Left renal pelvis (tissue), 4 donors: ENCODE data around the gene EXTL2. TPM values are rescaled to one million over a fixed set of nuclear protein-coding genes. Genes with fewer than 3 reads are reported as not detected.
A peak's percentile ranks its signal among the peaks of the same experiment; 100 is the strongest.
"Not testable (repeated sequence)": the region's sequence is repeated elsewhere in the genome, so short reads cannot be mapped to it uniquely, and the experiment has no call there.

Experiments used
- DNase-seq, 4 donors: peaks; one replicate each; pipeline ENCODE4 v3.0.0-alpha.2; 2013; ENCODE audit warnings: low read depth in 4 of 4, low spot score in 3 of 4
- polyA plus RNA-seq, 4 donors: library from polyadenylated mRNA; unstranded; fragments of 120-200 nt; gene quantifications; one replicate each; pipeline ENCODE4 v1.2.1, GENCODE V29; 2013; ENCODE audit not compliant: insufficient read length in 4 of 4

The EXTL2 gene, protein sequence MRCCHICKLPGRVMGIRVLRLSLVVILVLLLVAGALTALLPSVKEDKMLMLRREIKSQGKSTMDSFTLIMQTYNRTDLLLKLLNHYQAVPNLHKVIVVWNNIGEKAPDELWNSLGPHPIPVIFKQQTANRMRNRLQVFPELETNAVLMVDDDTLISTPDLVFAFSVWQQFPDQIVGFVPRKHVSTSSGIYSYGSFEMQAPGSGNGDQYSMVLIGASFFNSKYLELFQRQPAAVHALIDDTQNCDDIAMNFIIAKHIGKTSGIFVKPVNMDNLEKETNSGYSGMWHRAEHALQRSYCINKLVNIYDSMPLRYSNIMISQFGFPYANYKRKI
- 10 to 100 TPM; 63.1 to 96.4 (median 69.3) TPM for polyA plus RNA-seq

GRCh38 chr1:100894603-100895539 is at the start of gene EXTL2:
Gene EXTL2 (minus strand): TSS chr1:100894842. CDS start chr1:100888757, 6,085 bp downstream.
- DNase-seq = peak; percentile 80 to 89 (median 82)

GRCh38 chr1:100943533-100943932 is 48.9 kb upstream of the EXTL2 start:
- DNase-seq = no peak

DNA sequence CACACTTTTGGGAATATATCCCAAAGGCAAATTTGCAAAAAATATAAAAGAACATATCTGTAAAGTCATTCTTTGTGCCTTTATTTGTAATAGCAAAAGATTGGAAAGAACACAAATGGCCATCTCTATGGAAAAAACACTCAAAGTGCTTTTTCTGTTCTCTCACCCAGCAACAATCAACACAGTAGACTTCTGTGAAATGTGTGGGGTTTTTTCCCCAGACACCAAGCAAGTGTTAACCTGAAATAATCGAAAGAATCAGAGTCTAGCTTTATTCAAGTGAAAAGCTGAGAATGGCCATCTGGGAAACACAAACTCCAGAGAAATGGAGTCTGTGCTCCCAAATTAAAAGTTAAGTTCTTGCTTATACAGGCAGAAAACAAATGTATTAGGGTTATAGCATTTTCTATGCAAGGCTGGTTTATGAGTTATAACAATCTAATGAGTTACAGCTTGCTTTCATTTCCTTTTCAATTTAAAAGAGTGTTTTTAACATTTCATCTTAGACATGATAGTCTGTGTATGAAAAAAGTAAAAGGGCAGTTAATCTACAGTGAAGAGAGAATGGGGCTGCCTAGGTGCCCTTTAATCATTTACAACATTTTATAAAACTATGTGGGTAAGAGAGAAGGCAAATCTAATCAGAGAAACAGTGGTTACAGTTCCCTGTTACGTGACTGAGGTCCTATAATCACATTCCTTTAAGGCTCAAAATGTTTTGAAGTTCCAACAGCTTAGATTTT is 47.8 kb upstream of the EXTL2 start:
- no peak for DNase-seq

DNA sequence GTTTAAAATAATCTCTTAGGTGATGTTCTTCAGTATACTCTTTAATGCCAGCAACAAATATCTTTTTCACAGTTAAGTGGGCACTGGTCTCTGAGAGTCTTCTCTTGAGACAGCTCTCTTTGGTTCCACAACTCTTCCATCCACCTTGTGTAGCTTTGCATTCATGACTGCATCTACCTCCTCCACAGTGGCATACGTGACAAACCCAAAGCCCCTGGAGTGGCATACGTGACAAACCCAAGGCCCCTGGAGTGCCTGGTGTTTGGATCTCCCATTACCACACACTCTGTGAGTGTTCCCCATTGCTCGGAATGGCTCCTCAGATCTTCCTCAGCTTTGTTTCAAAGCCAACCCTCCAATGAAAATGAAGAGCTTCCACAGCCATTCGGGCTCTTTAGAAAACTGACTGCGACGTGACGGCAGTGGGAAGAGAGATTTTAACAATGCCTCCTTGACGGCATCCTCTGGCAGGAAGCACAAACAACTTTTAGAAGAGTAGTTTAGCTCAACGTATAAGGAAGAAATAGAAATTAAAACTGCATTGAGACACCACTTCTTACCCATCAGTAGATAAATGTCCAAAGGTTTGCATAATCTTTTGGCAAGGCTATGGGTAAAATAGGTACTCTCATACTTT is 47.1 kb upstream of the EXTL2 start:
- no peak for DNase-seq

DNA sequence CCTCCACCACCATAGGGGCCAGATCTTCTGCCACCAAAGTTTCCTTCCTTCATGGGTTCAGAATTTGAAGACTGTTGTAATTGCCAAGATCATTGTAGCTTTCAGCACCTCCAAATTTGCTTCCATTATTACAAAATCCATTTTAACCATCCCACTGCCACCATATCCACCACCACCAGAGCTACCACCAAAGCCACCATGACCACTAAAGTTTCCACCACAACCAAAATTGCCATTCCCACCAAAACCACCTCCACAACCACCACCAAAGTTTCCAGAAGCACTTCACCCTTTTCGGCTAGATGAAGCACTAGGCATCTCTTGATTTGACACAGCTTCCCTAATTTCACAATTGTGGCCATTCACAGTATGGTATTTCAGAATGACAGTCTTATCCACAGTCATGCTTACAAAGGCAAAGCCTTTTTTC is 46.5 kb upstream of the EXTL2 start:
- DNase-seq = no peak

DNA sequence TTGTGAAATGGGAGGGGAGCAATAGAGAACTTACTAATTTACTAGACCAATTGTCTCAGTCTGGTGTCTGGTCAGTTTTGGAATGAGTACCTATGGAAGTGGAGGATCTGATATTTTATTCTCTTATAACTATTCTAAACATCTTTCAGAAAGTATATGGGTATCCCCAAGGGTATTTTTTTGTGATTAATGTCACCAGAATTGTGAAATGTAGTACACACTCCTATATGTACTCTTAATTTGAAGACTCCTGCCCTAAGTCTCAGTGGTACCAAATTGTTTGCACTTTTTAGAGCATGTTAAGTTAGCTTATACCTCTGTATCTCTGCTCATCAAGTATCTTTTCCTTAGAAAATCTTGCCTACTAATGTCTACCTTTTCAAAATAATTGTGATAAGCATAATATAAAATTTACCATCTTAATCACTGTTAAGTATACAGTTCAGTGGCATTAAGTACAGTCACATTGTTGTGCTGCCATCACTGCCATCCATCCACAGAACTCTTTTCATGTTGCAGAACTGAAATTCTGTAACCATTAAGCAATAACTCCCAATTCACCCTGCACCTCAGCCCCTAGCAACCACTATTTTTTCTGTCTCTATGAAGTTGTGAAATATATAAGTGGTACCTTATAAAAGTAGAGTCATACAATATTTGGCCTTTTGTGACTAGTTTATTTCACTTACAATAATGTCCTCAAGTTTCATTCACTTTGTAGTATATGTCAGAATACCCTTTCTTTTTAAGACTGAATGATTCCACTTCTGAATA is 41.7 kb upstream of the EXTL2 start:
- no peak for DNase-seq

DNA sequence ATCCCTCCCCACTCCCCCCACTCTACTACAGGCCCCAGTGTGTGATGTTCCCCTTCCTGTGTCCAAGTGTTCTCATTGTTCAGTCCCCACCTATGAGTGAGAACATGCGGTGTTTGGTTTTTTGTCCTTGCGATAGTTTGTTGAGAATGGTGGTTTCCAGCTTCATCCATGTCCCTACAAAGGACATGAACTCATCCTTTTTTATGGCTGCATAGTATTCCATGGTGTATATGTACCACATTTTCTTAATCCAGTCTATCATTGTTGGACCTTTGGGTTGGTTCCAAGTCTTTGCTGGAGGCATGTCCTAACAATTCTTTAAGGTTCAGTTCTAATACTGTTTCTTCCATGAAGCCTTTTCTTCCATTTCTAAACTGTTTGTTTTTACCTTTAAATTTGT is 38.9 kb upstream of the EXTL2 start:
- not testable (repeated sequence) for DNase-seq

DNA sequence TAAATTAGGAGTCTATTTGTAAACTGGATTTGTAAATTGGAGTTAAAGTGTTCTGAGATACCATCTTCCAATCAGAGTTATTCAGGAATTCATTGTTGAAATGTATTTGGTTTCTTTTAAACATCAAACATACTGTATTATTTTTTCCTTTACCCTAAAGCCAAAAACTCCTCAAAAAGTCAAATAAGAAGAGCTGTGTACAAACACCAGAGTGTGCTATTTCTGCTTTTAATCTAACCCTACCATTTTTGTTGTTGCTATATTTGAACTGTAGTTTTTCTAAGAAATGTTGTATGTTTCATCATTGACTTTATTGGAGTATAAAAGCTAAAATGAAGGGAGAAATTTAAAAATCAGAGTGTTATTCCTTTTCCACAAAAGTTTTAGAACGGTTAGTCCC is 37.1 kb upstream of the EXTL2 start:
- DNase-seq = no peak

GRCh38 chr1:100930494-100930893 is 35.9 kb upstream of the EXTL2 start:
- DNase-seq = no peak

- DNase-seq = no peak
Measured at GRCh38 chr1:100928128-100928527, 33.5 kb upstream of the EXTL2 start.

DNA sequence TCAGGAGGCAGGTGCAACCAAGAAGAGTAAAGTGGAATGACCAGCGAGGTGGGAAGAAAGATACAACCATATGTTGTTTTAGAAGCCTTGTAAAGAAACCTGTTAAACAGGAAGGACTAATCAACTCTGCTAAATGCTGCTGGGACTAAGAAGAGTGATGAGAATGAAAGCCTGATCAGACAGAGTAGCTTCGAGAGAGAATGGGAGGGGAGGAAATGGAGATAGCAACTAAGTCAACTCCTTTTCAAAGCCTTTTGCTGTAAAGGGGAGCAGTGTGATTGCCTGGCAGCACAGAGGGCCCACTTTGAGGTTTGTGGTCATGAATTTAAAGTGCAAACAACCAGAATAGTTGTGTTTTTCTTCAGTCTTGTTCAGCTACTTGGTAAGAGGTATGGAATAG is 32.6 kb upstream of the EXTL2 start:
- DNase-seq = no peak

DNA sequence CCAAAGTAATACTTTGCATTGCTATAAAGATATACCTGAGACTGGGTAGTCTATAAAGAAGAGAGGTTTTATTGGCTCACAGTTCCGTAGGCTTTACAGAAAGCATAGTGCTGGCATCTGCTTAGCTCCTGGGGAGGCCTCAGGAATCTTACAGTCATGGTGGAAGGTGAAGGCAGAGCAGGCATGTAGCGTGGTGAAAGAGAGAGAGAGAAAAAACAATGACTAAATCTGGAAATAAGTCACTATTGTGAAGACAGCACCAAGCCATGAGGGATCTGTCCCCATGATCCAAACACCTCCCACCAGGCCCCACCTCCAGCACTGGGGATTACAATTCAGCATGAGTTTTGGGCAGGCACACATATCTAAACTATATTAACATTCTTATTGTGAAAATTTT is 31.6 kb upstream of the EXTL2 start:
- DNase-seq = no peak

GRCh38 chr1:100924991-100925390 is 30.3 kb upstream of the EXTL2 start:
- no peak for DNase-seq

GRCh38 chr1:100924212-100924611 is 29.6 kb upstream of the EXTL2 start:
- no peak for DNase-seq

- peak in 1 of 4 donors; percentile 5 for DNase-seq
Measured at GRCh38 chr1:100921110-100921706, 26.6 kb upstream of the EXTL2 start.

DNA sequence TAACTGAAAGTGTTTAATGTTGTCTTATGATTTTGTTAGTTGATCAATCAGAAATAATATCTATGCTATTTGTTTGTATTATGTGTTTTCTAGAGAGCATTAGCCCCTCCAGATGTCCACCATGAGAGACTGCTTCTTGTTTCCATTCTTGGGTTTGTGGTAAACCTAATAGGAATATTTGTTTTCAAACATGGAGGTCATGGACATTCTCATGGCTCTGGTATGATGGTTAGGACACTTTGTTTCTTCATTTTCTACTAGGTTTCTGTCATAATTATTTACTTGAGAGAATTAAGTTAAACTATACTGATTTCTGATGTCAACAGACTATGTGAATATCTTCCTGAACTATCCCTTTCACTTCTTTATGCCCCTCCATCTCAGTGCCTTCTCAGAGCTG is 17.4 kb upstream of the EXTL2 start:
- no peak for DNase-seq

DNA sequence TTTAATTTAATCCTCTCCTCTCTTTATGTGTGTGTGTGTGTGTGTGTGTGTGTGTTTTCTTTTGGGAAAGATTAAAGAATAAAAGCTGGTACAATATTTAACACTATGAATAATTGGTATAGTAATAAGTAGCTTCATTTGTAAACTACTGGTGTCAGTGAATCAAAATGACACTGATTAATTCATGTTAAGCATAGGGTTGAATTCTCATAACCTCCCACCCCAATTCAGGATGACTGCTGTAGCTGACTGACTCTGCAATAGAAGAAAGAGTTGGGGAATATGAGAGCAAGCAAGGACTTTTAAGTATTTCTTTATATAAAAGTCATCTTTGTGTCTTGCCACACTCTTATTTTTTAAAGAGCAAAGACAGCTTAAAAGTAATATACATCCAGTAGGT is 14.4 kb upstream of the EXTL2 start:
- DNase-seq = no peak

- DNase-seq = no peak
Measured at GRCh38 chr1:100907887-100908286, 13.2 kb upstream of the EXTL2 start.

DNA sequence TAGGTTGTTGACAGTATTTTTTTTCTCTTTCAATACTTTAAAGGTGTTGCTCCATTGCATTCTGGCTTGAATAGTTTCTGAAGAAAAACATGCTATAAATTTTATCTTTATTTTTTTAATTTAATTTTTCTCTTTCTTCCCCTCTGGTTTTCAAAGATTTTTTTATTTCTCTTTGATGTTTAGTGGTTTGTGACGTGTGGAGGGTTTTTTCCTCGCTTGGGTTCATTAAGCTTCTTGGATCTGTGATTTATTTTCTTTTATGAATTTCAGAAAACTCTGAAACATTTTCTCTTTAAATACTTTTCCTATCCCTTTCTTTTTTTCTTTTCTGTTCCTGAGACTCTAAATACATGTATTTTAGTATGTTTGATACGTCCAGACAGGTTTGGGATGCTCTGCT is 10.5 kb upstream of the EXTL2 start:
- no peak for DNase-seq
